Esophagus muscularis mucosa (tissue), 4 donors: ENCODE data around the gene SBDS.

ENCODE experiments used
- EP300 ChIP-seq: sonication (generic); formaldehyde crosslinking; IDR thresholded peaks from one replicate; pipeline ENCODE4 v1.6.1; 2017; ENCODE audit warnings: antibody characterized with exemption
- POLR2A ChIP-seq: fragments of 450-650 bp; IDR thresholded peaks from one replicate; pipeline ENCODE4 v1.6.1; 2017; ENCODE audit warnings: antibody characterized with exemption, moderate library complexity, mild to moderate bottlenecking, low read depth
- POLR2AphosphoS5 ChIP-seq, 2 donors: sonication (generic); formaldehyde crosslinking; IDR thresholded peaks; one replicate each; pipeline ENCODE4 v1.6.1; 2017; ENCODE audit warnings: antibody characterized with exemption in 2 of 2
- TF ChIP-seq, protein P1 (sequence below), 3 experiments: fragments of 200-600 bp in 2 of 3; fragments of 450-650 bp in 1 of 3; sonication (generic) in 2 of 3; IDR thresholded peaks; one replicate each; pipeline ENCODE4 v1.5.1; 2017 to 2019; ENCODE audit warnings: antibody characterized with exemption in 3 of 3, mild to moderate bottlenecking in 2 of 3, moderate library complexity in 1 of 3

DNA sequence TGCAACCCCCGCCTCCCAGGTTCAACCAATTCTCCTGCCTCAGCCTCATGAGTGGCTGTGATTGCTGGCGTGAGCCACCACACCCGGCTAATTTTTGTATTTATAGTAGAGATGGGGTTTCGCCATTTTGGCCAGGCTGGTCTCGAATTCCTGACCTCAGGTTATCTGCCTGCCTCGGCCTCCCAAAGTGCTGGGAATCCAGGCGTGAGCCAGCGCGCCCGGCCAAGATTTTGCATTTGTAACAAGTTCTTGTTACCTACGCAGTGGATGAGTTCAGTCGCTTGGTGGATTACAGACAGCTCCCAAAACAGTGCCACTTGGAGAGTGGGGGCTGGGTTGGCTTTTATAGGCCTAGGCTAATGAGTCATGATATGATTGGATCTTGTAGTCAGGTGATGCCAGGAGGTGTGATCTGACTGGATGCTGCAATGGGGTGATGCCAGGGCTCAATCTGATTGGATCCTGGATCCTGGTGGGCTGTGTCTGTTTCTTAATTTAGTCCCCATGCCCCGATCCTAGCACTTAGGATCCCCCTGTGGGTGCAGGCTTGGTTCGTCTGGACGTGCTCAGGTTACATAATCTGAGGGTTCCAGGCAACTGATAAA lies 20.3 kb downstream of the SBDS start:
- TF ChIP-seq, protein P1, sequence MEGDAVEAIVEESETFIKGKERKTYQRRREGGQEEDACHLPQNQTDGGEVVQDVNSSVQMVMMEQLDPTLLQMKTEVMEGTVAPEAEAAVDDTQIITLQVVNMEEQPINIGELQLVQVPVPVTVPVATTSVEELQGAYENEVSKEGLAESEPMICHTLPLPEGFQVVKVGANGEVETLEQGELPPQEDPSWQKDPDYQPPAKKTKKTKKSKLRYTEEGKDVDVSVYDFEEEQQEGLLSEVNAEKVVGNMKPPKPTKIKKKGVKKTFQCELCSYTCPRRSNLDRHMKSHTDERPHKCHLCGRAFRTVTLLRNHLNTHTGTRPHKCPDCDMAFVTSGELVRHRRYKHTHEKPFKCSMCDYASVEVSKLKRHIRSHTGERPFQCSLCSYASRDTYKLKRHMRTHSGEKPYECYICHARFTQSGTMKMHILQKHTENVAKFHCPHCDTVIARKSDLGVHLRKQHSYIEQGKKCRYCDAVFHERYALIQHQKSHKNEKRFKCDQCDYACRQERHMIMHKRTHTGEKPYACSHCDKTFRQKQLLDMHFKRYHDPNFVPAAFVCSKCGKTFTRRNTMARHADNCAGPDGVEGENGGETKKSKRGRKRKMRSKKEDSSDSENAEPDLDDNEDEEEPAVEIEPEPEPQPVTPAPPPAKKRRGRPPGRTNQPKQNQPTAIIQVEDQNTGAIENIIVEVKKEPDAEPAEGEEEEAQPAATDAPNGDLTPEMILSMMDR (IDR thresholded peaks at IDR 0.05): no peak
- TF ChIP-seq POLR2A: no peak
- no peak for TF ChIP-seq EP300
- no peak for TF ChIP-seq POLR2AphosphoS5 (IDR thresholded peaks at IDR 0.05)
